Heart left ventricle (tissue), 16 donors: ENCODE measurements around the gene NRP1. TPM values are rescaled to one million over a fixed set of nuclear protein-coding genes. Genes with fewer than 3 reads are reported as not detected.

Experiments
- ATAC-seq, 4 donors: fragments of 200-7000 bp; cut with Tn5 transposase; one replicate each; pipeline ENCODE4 v1.9.1; 2020 to 2022; ENCODE audit warnings: moderate library complexity in 4 of 4, mild to moderate bottlenecking in 3 of 4, moderate number of reproducible peaks in 1 of 4
- DNase-seq, 5 donors: peaks; one replicate each; pipeline ENCODE4 v3.0.0-alpha.2; 2020
- H3K27ac ChIP-seq, 12 donors: fragments of 200-600 bp; sonication (generic) in 4 of 12; one replicate each; pipeline versions ENCODE4 v1.5.0 to v1.8.0; 2016 to 2022; ENCODE audit warnings: mild to moderate bottlenecking in 2 of 12
- H3K27me3 ChIP-seq, 9 donors: fragments of 200-600 bp; sonication (generic) in 2 of 9; one replicate each; pipeline versions ENCODE4 v1.5.1 to v1.8.0; 2016 to 2022; ENCODE audit warnings: mild to moderate bottlenecking in 3 of 9
- H3K36me3 ChIP-seq, 9 donors: fragments of 200-600 bp; sonication (generic) in 2 of 9; one replicate each; pipeline versions ENCODE4 v1.5.0 to v1.8.0; 2018 to 2022; ENCODE audit warnings: mild to moderate bottlenecking in 2 of 9
- H3K4me1 ChIP-seq, 12 donors: fragments of 200-600 bp; sonication (generic) in 4 of 12; one replicate each; pipeline versions ENCODE4 v1.5.0 to v1.8.0; 2016 to 2022; ENCODE audit warnings: mild to moderate bottlenecking in 3 of 12
- H3K4me3 ChIP-seq, 12 donors: fragments of 200-600 bp; sonication (generic) in 4 of 12; one replicate each; pipeline versions ENCODE4 v1.5.0 to v1.8.0; 2017 to 2022; ENCODE audit warnings: mild to moderate bottlenecking in 9 of 12, moderate library complexity in 4 of 12
- H3K9me3 ChIP-seq, 12 donors: fragments of 200-600 bp; sonication (generic) in 4 of 12; one replicate each; pipeline versions ENCODE4 v1.5.0 to v1.8.0; 2016 to 2022; ENCODE audit warnings: mild to moderate bottlenecking in 1 of 12
- CTCF ChIP-seq, 12 donors: fragments of 200-600 bp; sonication (generic) in 4 of 12; IDR thresholded peaks; one replicate each; pipeline versions ENCODE4 v1.5.0 to v1.8.0; 2018 to 2022; ENCODE audit warnings: antibody characterized with exemption in 12 of 12, mild to moderate bottlenecking in 5 of 12
- POLR2A ChIP-seq, 2 donors: fragments of 450-650 bp; IDR thresholded peaks; one replicate each; pipeline ENCODE4 v1.6.1; 2017; ENCODE audit warnings: antibody characterized with exemption in 2 of 2, mild to moderate bottlenecking in 2 of 2, moderate library complexity in 2 of 2
- WGBS, 4 donors: extraction: QIAGEN DNeasy Blood & Tissue Kit in 2 of 4; methylation state at CpG; one replicate each; pipeline versions ENCODE4 v1.1.5 to v1.1.7; 2013 to 2018; 5-methylcytosine and 5-hydroxymethylcytosine counted together
- intact Hi-C, 10 donors: fragments of 100-400 bp; cut with DNase I; formaldehyde crosslinking; loops; one replicate each; pipeline versions ENCODE4 v1.11.1 to v1.14.2; 2022
- polyA plus RNA-seq, 2 donors: library from polyadenylated mRNA; stranded (reverse); fragments of 200-250 nt; gene quantifications; one replicate each; pipeline ENCODE4 v1.2.3, GENCODE V29; 2013
- total RNA-seq, 9 donors: library from RNA; depleted of rRNA in 2 of 9; stranded (reverse); fragments of >200 nt in 2 of 9; fragmentation: NEBNext Ultra II Directional in 3 of 9; extraction: Animal tissue kit (Norgen Biotek cat#: 25700) in 3 of 9; gene quantifications; one replicate each; pipeline versions ENCODE4 v1.1.0 to v1.2.4, GENCODE V29; 2016 to 2023
- donor health status: ischemic (EF 13 %, LVEDD 7.1; RV severe dilation, severe dysfunction).
- donor health status: healthy with polysubstance abuse.
- donor health status: DM: no; HTN: yes; CAD: no.
- donor health status: DM: no; HTN: no; CAD: no.
- donor health status: ischemic (EF 25% LVEDD 6.9; RV normal size, moderate dysfunction).
- donor health status: ischemic (EF 25% LVEDD 5.7; RV mildly dilated, moderate dysfunction).
- donor health status: healthy.
- donor health status: DM: yes; HTN: yes; CAD: no.
- donor health status: ischemic (EF 35%, LVEDD 5.7; RV mildly dilated, moderate dysfunction).
- donor health status: nonischemic (EF 11% LVEDD 7.7; RV severe dilation, severe dysfunction).
- donor health status: DM: yes; HTN: yes; CAD: no.
- donor health status: PGD.
- donor health status: ischemic (EF 29% LVEDD 5.4; RV normal size, mild dysfunction).
- donor health status: nonischemic (EF 23%, LVEDD 6.1; RV moderate dilation, normal function).

The NRP1 gene
- total and polyA plus RNA-seq, 11 donors: 47.1 to 279 (median 152) TPM

- intact Hi-C loops: loop anchor here in 3 of 10 donors (5.0 to 10.0 kb wide), 3 partner anchors 44 to 129 kb away; no protein-coding TSS in a partner anchor
- 15 to 20% (median 19%) methylated on average over 6 of the region's 6 CpGs for WGBS, 4 donors
- peak in 1 of 4 donors; percentile 14 for ATAC-seq
Observed at GRCh38 chr10:33321516-33321915, 13.0 kb downstream of the NRP1 start.

GRCh38 chr10:33320288-33320687 is 14.2 kb downstream of the NRP1 start:
- no peak for ATAC-seq
- intact Hi-C loops: loop anchor here in 3 of 10 donors (5.0 to 10.0 kb wide), 3 partner anchors 43 to 128 kb away; no protein-coding TSS in a partner anchor
- Histone ChIP-seq H3K27ac (peak overlapping the region in 2 of 12 donors; percentile 8 to 26), H3K27me3 (no peaks in the 10 kb centered on the region), H3K4me3 (no peak overlapping the region), H3K36me3 (peaks cover 0 to 80% (median 64%) of the 10 kb centered on the region in 9 donors), H3K9me3 (no peaks in the 10 kb centered on the region), H3K4me1 (peaks cover 27 to 99% (median 88%) of the 10 kb centered on the region in 12 donors)
- DNase-seq: no peak
- 86 to 96% (median 89%) methylated on average over 7 of the region's 7 CpGs for WGBS, 4 donors
- no peak for TF ChIP-seq CTCF (IDR thresholded peaks at IDR 0.05)
- TF ChIP-seq POLR2A (IDR thresholded peaks at IDR 0.05): no peak

More at GRCh38 chr10:33321516-33321915, 13.0 kb downstream of the NRP1 start:
- H3K4me1 ChIP-seq: peaks cover 17 to 98% (median 88%) of the 10 kb centered on the region in 12 donors
- H3K4me3 ChIP-seq: no peak overlapping the region
- H3K27me3 ChIP-seq: no peaks in the 10 kb centered on the region
- no peaks in the 10 kb centered on the region for H3K9me3 ChIP-seq
- peaks cover 0 to 82% (median 71%) of the 10 kb centered on the region in 9 donors for H3K36me3 ChIP-seq
- H3K27ac ChIP-seq: peak overlapping the region in 7 of 12 donors; percentile 15 to 49 (median 27)
- no peak for DNase-seq
- no peak for TF ChIP-seq CTCF (IDR thresholded peaks at IDR 0.05)
- TF ChIP-seq POLR2A (IDR thresholded peaks at IDR 0.05): no peak

- Histone ChIP-seq H3K4me1 (peaks cover 29 to 97% (median 79%) of the 10 kb centered on the region in 12 donors), H3K36me3 (peaks cover 0 to 72% (median 38%) of the 10 kb centered on the region in 9 donors), H3K27ac (peak overlapping the region in 10 of 12 donors; percentile 30 to 57 (median 38)), H3K4me3 (no peak overlapping the region), H3K9me3 (peaks cover 0 to 9% (median 0%) of the 10 kb centered on the region in 12 donors), H3K27me3 (no peaks in the 10 kb centered on the region)
- ATAC-seq (peak in 3 of 4 donors; percentile 13 to 33 (median 19)), DNase-seq (no peak)
- WGBS, 4 donors: 18 to 30% (median 24%) methylated on average over 4 of the region's 4 CpGs
- intact Hi-C loops: loop anchor here in 1 of 10 donors (5.0 kb wide), 1 partner anchor 39 kb away; no protein-coding TSS in a partner anchor
- TF ChIP-seq CTCF (IDR thresholded peaks at IDR 0.05) (no peak), POLR2A (IDR thresholded peaks at IDR 0.05) (no peak)
Observed at GRCh38 chr10:33315891-33316290, 18.6 kb downstream of the NRP1 start.

GRCh38 chr10:33314811-33315561 is 19.5 kb downstream of the NRP1 start:
- intact Hi-C loops: loop anchor here in 1 of 10 donors (5.0 kb wide), 1 partner anchor 38 kb away; no protein-coding TSS in a partner anchor
- H3K36me3 ChIP-seq: peaks cover 0 to 72% (median 36%) of the 10 kb centered on the region in 9 donors

More at GRCh38 chr10:33314811-33315561, 19.5 kb downstream of the NRP1 start:
- Histone ChIP-seq H3K27me3 (no peaks in the 10 kb centered on the region), H3K27ac (peak overlapping the region in 10 of 12 donors; percentile 8 to 57 (median 32)), H3K4me1 (peaks cover 30 to 97% (median 80%) of the 10 kb centered on the region in 12 donors), H3K4me3 (no peak overlapping the region), H3K9me3 (peaks cover 0 to 9% (median 0%) of the 10 kb centered on the region in 12 donors)
- DNase-seq (no peak), ATAC-seq (no peak)
- 41 to 56% (median 51%) methylated on average over 5 of the region's 5 CpGs for WGBS, 4 donors
- no peak for TF ChIP-seq CTCF (IDR thresholded peaks at IDR 0.05)
- TF ChIP-seq POLR2A (IDR thresholded peaks at IDR 0.05): no peak
